HepG2 (cell line): ENCODE measurements around the gene YY1. TPM values are rescaled to one million over a fixed set of nuclear protein-coding genes. Genes with fewer than 3 reads are reported as not detected.

ENCODE experiments used
- ATAC-seq: fragments of 200-7000 bp; cut with Tn5 transposase; 3 replicates; pipeline ENCODE4 v1.9.1; 2020; ENCODE audit warnings: mild to moderate bottlenecking, moderate library complexity
- BruUV-seq: library from RNA; stranded (reverse); fragments of 400-500 nt; replicated peaks from 2 replicates; lab custom pipeline; 2021; lab: Mats Ljungman, UMichigan
- CTCF ChIA-PET: fragments of 300-600 bp; formaldehyde crosslinking; extraction: SDS; loops from one replicate; lab custom pipeline; 2021; ENCODE audit warnings: low total read pairs, inconsistent platforms, low intra/inter-chr PET ratio; lab: Yijun Ruan, JAX
- POLR2A ChIA-PET: fragments of 350-600 bp; sonication (Branson Sonifier 250); formaldehyde crosslinking; loops from one replicate; lab custom pipeline; 2020; ENCODE audit warnings: antibody characterized with exemption, inconsistent platforms; lab: Yijun Ruan, JAX
- DNase-seq: peaks from one replicate; pipeline ENCODE4 v3.0.0-alpha.2; 2015; ENCODE audit warnings: low spot score
- FAIRE-seq: peaks from 3 replicates; lab custom pipeline; 2011; peaks lifted over from hg19 to GRCh38; lab: Jason Lieb, UNC
- H2AFZ ChIP-seq: one replicate; pipeline ENCODE4 v1.6.1; 2011; ENCODE audit warnings: low read length, inconsistent platforms
- H3K27ac ChIP-seq: fragments of 300-600 bp; 3 replicates; pipeline ENCODE4 v1.8.0; 2011; ENCODE audit warnings: mixed run types, mild to moderate bottlenecking, mixed read lengths, low read length, inconsistent platforms; ENCODE audit not compliant: insufficient read depth; ENCODE audit errors: extremely low read length
- H3K27me3 ChIP-seq, 2 experiments: fragments of 200-600 bp in 1 of 2; 2 replicates in 1 of 2; 3 replicates in 1 of 2; pipeline versions ENCODE4 v1.6.0 to v1.8.0; 2011; ENCODE audit warnings: low read length in 2 of 2, mild to moderate bottlenecking in 2 of 2, moderate library complexity in 2 of 2, inconsistent platforms in 1 of 2; ENCODE audit not compliant: insufficient read depth in 2 of 2, control insufficient read depth in 1 of 2
- H3K36me3 ChIP-seq, 2 experiments: fragments of 200-600 bp in 1 of 2; replicated peaks in 1 of 2; 2 replicates in 1 of 2; 3 replicates in 1 of 2; pipeline versions ENCODE4 v1.5.1 to v1.8.0; 2011; ENCODE audit warnings: low read length in 2 of 2, inconsistent platforms in 1 of 2; ENCODE audit not compliant: insufficient read depth in 2 of 2, control insufficient read depth in 1 of 2
- H3K4me1 ChIP-seq: 2 replicates; pipeline ENCODE4 v1.5.1; 2012; ENCODE audit warnings: low read length, inconsistent platforms; ENCODE audit not compliant: insufficient read depth
- H3K4me2 ChIP-seq: 2 replicates; pipeline ENCODE4 v1.6.0; 2011; ENCODE audit warnings: low read depth, low read length, inconsistent platforms
- H3K4me3 ChIP-seq, 3 experiments: fragments of 200-600 bp in 1 of 3; sonication (generic), shearing (Covaris generic) in 1 of 3; replicated peaks in 1 of 3; 2 replicates each; pipeline ENCODE4 v1.5.1; 2011 to 2016; ENCODE audit warnings: low read length in 3 of 3, inconsistent platforms in 2 of 3, low read depth in 2 of 3, mild to moderate bottlenecking in 2 of 3, control low read depth in 1 of 3, mixed read lengths in 1 of 3; ENCODE audit not compliant: insufficient read depth in 1 of 3
- H3K79me2 ChIP-seq: one replicate; pipeline ENCODE4 v1.6.1; 2011; ENCODE audit warnings: low read length, inconsistent platforms; ENCODE audit not compliant: insufficient read depth
- H3K9ac ChIP-seq: 2 replicates; pipeline ENCODE4 v1.6.0; 2011; ENCODE audit warnings: mild to moderate bottlenecking, low read depth, low read length, inconsistent platforms; ENCODE audit not compliant: insufficient read depth
- H3K9me3 ChIP-seq: 2 replicates; pipeline ENCODE4 v1.5.1; 2012; ENCODE audit warnings: mild to moderate bottlenecking, low read length
- H4K20me1 ChIP-seq: 2 replicates; pipeline ENCODE4 v1.6.0; 2011; ENCODE audit warnings: inconsistent platforms, mild to moderate bottlenecking, low read length, moderate library complexity; ENCODE audit not compliant: insufficient read depth
- ATM ChIP-seq: fragments of 450-650 bp; IDR thresholded peaks from 2 replicates; pipeline ENCODE4 v1.7.1; 2017; ENCODE audit warnings: mild to moderate bottlenecking, borderline replicate concordance
- BRCA1 ChIP-seq: sonication (generic); formaldehyde crosslinking; IDR thresholded peaks from 2 replicates; pipeline ENCODE4 v1.4.0; 2020; ENCODE audit warnings: missing genetic modification reagents
- HES4 ChIP-seq: sonication (generic); formaldehyde crosslinking; IDR thresholded peaks from 2 replicates; pipeline ENCODE4 v1.9.0; 2021; ENCODE audit warnings: mild to moderate bottlenecking, missing genetic modification reagents, borderline replicate concordance
- PLRG1 ChIP-seq: fragments of 450-650 bp; conservative IDR thresholded peaks from 2 replicates; pipeline ENCODE4 v1.6.1; 2016
- RARA ChIP-seq: IDR thresholded peaks from 2 replicates; pipeline ENCODE4 v1.6.1; 2016; ENCODE audit warnings: missing genetic modification reagents, missing compliant biosample characterization
- SALL2 ChIP-seq: sonication (generic); formaldehyde crosslinking; IDR thresholded peaks from 2 replicates; pipeline ENCODE4 v1.8.1; 2023; ENCODE audit warnings: mild to moderate bottlenecking, missing genetic modification reagents, inconsistent platforms
- ZNF274 ChIP-seq: sonication (generic); formaldehyde crosslinking; IDR thresholded peaks from 2 replicates; pipeline ENCODE4 v1.5.1; 2020; ENCODE audit warnings: mild to moderate bottlenecking, missing genetic modification reagents
- ZNF30 ChIP-seq: sonication (generic); formaldehyde crosslinking; IDR thresholded peaks from 2 replicates; pipeline ENCODE4 v1.5.0; 2020; ENCODE audit warnings: mild to moderate bottlenecking, missing genetic modification reagents
- ZNF33B ChIP-seq: sonication (generic); formaldehyde crosslinking; IDR thresholded peaks from 2 replicates; pipeline ENCODE4 v1.5.1; 2020; ENCODE audit warnings: mild to moderate bottlenecking, missing genetic modification reagents
- ZNF432 ChIP-seq: sonication (generic); formaldehyde crosslinking; IDR thresholded peaks from 2 replicates; pipeline ENCODE4 v1.5.0; 2020; ENCODE audit warnings: missing genetic modification reagents, mild to moderate bottlenecking, borderline replicate concordance
- ZNF878 ChIP-seq: sonication (generic); formaldehyde crosslinking; IDR thresholded peaks from 2 replicates; pipeline ENCODE4 v1.8.1; 2023; ENCODE audit warnings: mild to moderate bottlenecking, missing genetic modification reagents, moderate library complexity
- WGBS: methylation state at CpG from one replicate; pipeline ENCODE4 v1.1.6; 2017; ENCODE audit warnings: low lambda C conversion rate; 5-methylcytosine and 5-hydroxymethylcytosine counted together
- in situ Hi-C: cut with HindIII; loops from 2 replicates; pipeline ENCODE4 v1.10.0; 2017; ENCODE audit warnings: low pct_unique_long_range_greater_than_20kb; ENCODE audit not compliant: extremely low pct_ligation_motif_present
- intact Hi-C: fragments of 100-400 bp; cut with micrococcal nuclease; formaldehyde crosslinking; loops from one replicate; pipeline ENCODE4 v1.10.0; 2022; ENCODE audit not compliant: unreplicated experiment
- polyA plus RNA-seq, 8 experiments: library from polyadenylated mRNA; depleted of rRNA in 3 of 8; stranded (reverse) in 7 of 8; unstranded in 1 of 8; fragments of >200 nt; fragmentation: Illumina TruSeq in 4 of 8; extraction: Trizol in 4 of 8; gene quantifications; 2 replicates each; pipeline versions ENCODE4 v1.2.1 to v1.2.3, GENCODE V29; 2011 to 2016; ENCODE audit warnings: low read depth in 4 of 8, missing spikeins in 1 of 8, mixed read lengths in 1 of 8; ENCODE audit not compliant: insufficient read depth in 1 of 8
- total RNA-seq, 5 experiments: library from RNA; depleted of rRNA; stranded (reverse); fragments of >200 nt; fragmentation: Illumina TruSeq; extraction: Trizol; gene quantifications; 2 replicates each; pipeline ENCODE4 v1.2.3, GENCODE V29; 2016; ENCODE audit warnings: low read depth in 1 of 5
- TF ChIP-seq, protein P1 (sequence below): IDR thresholded peaks from 2 replicates; pipeline ENCODE4 v1.6.1; 2012; ENCODE audit warnings: low read depth, low read length, improper control_type of control experiment
- TF ChIP-seq, protein P2 (sequence below): sonication (generic); formaldehyde crosslinking; IDR thresholded peaks from 2 replicates; pipeline ENCODE4 v1.8.1; 2023; ENCODE audit warnings: mild to moderate bottlenecking, missing genetic modification reagents, borderline replicate concordance
- TF ChIP-seq, protein P3 (sequence below): IDR thresholded peaks from 2 replicates; pipeline ENCODE4 v1.6.1; 2016; ENCODE audit warnings: missing genetic modification reagents, missing compliant biosample characterization
- TF ChIP-seq, protein P4 (sequence below): sonication (generic); formaldehyde crosslinking; IDR thresholded peaks from 2 replicates; pipeline ENCODE4 v1.9.0; 2021; ENCODE audit warnings: missing genetic modification reagents, mild to moderate bottlenecking, borderline replicate concordance
- TF ChIP-seq, protein P5 (sequence below): sonication (generic); formaldehyde crosslinking; IDR thresholded peaks from 2 replicates; pipeline ENCODE4 v1.5.0; 2020; ENCODE audit warnings: missing genetic modification reagents
- TF ChIP-seq, protein P6 (sequence below): sonication (generic); formaldehyde crosslinking; IDR thresholded peaks from 2 replicates; pipeline ENCODE4 v1.4.0; 2020; ENCODE audit warnings: low read depth, mild to moderate bottlenecking, missing genetic modification reagents
- TF ChIP-seq, protein P7 (sequence below): sonication (generic); formaldehyde crosslinking; conservative IDR thresholded peaks from 2 replicates; pipeline ENCODE4 v1.4.0; 2020; ENCODE audit warnings: missing genetic modification reagents

Gene YY1
- total and polyA plus RNA-seq, 2 of the 13 experiments (the other 11 are each of a cell fraction or from before 2014, with no cell fraction given): 29.4 to 68.1 TPM

DNA sequence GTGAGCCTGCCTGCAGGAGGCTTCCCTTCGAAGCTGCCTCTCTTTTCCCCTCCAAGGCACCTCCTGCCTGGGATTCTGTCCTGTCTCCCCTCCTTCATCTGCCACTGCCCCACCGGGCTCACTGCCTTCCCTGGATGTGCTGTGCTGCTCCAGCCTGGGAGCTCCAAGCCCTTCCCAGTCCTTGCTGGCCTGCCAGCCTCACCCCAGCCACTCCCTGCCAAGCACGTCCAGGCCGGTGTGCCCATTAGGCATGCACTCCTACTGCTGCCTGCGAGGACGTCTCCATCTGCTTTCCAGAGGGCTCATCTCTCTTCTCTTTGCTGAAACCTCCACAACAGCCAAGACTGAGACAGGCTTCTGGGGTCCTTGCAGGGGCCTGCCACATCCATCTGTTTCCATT lies 75.8 kb downstream of the YY1 start:
- Histone ChIP-seq H2AFZ (no peak overlapping the region), H4K20me1 (no peaks in the 10 kb centered on the region), H3K4me2 (no peak overlapping the region), H3K79me2 (no peaks in the 10 kb centered on the region), H3K4me1 (peaks cover 42% of the 10 kb centered on the region), H3K27me3 (peaks cover 1 to 26% of the 10 kb centered on the region in 2 experiments; a peak in 4 of 5 replicates), H3K27ac (no peak overlapping the region), H3K36me3 (no peaks in the 10 kb centered on the region), H3K9ac (no peak overlapping the region), H3K9me3 (no peaks in the 10 kb centered on the region), H3K4me3 (no peak overlapping the region)
- intact Hi-C loops: no loop called here
- FAIRE-seq (no peak), DNase-seq (no peak), ATAC-seq (no peak)
- POLR2A ChIA-PET: no interaction called here
- no TSS peak for BruUV-seq
- in situ Hi-C loops: no loop called here
- CTCF ChIA-PET: no interaction called here
- WGBS: 76% methylated on average over 6 of the region's 6 CpGs
- TF ChIP-seq ATM: no peak
- TF ChIP-seq ZNF274 (CRISPR knock-in tag): no peak
- no peak for TF ChIP-seq SALL2 (CRISPR knock-in tag)
- no peak for TF ChIP-seq HES4 (CRISPR knock-in tag)
- TF ChIP-seq, protein P1, sequence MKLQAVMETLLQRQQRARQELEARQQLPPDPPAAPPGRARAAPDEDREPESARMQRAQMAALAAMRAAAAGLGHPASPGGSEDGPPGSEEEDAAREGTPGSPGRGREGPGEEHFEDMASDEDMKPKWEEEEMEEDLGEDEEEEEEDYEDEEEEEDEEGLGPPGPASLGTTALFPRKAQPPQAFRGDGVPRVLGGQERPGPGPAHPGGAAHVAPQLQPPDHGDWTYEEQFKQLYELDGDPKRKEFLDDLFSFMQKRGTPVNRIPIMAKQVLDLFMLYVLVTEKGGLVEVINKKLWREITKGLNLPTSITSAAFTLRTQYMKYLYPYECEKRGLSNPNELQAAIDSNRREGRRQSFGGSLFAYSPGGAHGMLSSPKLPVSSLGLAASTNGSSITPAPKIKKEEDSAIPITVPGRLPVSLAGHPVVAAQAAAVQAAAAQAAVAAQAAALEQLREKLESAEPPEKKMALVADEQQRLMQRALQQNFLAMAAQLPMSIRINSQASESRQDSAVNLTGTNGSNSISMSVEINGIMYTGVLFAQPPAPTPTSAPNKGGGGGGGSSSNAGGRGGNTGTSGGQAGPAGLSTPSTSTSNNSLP: no peak
- no peak for TF ChIP-seq ZNF30 (CRISPR knock-in tag)
- no peak for TF ChIP-seq ZNF878 (CRISPR knock-in tag)
- TF ChIP-seq, protein P2, sequence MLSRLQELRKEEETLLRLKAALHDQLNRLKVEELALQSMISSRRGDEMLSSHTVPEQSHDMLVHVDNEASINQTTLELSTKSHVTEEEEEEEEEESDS (CRISPR knock-in tag): no peak
- TF ChIP-seq, protein P3, sequence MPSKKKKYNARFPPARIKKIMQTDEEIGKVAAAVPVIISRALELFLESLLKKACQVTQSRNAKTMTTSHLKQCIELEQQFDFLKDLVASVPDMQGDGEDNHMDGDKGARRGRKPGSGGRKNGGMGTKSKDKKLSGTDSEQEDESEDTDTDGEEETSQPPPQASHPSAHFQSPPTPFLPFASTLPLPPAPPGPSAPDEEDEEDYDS: no peak
- TF ChIP-seq, protein P4, sequence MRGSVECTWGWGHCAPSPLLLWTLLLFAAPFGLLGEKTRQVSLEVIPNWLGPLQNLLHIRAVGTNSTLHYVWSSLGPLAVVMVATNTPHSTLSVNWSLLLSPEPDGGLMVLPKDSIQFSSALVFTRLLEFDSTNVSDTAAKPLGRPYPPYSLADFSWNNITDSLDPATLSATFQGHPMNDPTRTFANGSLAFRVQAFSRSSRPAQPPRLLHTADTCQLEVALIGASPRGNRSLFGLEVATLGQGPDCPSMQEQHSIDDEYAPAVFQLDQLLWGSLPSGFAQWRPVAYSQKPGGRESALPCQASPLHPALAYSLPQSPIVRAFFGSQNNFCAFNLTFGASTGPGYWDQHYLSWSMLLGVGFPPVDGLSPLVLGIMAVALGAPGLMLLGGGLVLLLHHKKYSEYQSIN (CRISPR knock-in tag): no peak
- TF ChIP-seq RARA (CRISPR knock-in tag): no peak
- no peak for TF ChIP-seq BRCA1 (CRISPR knock-in tag)
- no peak for TF ChIP-seq PLRG1
- TF ChIP-seq, protein P5, sequence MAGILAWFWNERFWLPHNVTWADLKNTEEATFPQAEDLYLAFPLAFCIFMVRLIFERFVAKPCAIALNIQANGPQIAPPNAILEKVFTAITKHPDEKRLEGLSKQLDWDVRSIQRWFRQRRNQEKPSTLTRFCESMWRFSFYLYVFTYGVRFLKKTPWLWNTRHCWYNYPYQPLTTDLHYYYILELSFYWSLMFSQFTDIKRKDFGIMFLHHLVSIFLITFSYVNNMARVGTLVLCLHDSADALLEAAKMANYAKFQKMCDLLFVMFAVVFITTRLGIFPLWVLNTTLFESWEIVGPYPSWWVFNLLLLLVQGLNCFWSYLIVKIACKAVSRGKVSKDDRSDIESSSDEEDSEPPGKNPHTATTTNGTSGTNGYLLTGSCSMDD: no peak
- TF ChIP-seq ZNF432: no peak
- TF ChIP-seq ZNF33B: no peak
- TF ChIP-seq, protein P6, sequence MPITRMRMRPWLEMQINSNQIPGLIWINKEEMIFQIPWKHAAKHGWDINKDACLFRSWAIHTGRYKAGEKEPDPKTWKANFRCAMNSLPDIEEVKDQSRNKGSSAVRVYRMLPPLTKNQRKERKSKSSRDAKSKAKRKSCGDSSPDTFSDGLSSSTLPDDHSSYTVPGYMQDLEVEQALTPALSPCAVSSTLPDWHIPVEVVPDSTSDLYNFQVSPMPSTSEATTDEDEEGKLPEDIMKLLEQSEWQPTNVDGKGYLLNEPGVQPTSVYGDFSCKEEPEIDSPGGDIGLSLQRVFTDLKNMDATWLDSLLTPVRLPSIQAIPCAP (CRISPR knock-in tag): no peak
- TF ChIP-seq, protein P7, sequence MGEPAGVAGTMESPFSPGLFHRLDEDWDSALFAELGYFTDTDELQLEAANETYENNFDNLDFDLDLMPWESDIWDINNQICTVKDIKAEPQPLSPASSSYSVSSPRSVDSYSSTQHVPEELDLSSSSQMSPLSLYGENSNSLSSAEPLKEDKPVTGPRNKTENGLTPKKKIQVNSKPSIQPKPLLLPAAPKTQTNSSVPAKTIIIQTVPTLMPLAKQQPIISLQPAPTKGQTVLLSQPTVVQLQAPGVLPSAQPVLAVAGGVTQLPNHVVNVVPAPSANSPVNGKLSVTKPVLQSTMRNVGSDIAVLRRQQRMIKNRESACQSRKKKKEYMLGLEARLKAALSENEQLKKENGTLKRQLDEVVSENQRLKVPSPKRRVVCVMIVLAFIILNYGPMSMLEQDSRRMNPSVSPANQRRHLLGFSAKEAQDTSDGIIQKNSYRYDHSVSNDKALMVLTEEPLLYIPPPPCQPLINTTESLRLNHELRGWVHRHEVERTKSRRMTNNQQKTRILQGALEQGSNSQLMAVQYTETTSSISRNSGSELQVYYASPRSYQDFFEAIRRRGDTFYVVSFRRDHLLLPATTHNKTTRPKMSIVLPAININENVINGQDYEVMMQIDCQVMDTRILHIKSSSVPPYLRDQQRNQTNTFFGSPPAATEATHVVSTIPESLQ (CRISPR knock-in tag): no peak
